HG03457 (cell line): ENCODE measurements around the gene TRIM8.
"Not testable (repeated sequence)": the region's sequence is repeated elsewhere in the genome, so short reads cannot be mapped to it uniquely, and the experiment has no call there.

ENCODE experiments used
- ATAC-seq: cut with Tn5 transposase; IDR thresholded peaks from one replicate; pipeline ENCODE4 v1.9.1; 2021; ENCODE audit warnings: moderate number of reproducible peaks; ENCODE audit not compliant: unreplicated experiment

TRIM8 gene

DNA sequence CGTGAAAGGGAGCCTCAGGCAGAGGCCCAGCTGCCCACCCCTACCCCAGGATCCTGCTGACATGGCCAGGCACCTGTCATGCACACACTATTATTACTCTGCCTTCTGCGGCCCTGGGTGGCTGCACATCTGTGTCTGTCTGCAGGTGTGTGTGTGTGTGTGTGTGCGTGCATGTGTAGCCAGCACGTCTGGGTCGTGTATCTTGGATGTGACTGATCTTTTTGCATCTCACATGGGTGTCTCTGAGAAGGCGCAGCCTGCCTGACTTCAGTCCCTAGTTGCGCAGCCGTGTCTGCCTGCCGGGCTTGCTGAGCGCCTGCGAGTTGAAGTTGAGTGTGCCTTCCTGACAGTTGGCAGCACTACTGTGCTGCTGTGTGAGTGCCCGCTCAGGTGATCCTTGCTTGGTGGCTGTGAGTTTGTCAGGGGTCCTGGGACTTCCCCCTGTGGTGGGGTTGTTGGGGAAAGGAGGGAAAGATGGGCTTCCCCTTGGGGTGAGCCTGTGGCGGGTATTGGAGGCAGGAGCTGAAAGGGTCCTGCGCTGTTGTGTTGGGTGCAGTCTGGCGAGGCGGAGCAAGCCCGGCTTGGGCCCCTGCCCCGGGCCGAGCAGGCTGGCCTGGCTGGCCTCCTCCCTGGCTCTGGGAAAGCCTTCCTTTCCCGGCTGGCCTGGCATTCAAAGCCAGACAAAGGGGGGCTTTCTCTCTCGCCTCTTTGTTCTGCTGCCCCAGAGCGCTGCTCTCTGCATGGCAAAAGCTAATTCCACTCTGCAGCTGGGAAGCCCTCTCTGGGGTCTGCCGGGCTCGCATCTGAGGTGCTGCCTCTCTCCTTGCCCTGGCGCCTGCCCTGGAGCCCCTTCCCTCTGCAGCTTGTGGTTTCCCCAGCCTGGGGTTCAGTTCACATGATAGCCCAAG lies 4.9 kb downstream of the TRIM8 start:
- ATAC-seq = no peak

DNA sequence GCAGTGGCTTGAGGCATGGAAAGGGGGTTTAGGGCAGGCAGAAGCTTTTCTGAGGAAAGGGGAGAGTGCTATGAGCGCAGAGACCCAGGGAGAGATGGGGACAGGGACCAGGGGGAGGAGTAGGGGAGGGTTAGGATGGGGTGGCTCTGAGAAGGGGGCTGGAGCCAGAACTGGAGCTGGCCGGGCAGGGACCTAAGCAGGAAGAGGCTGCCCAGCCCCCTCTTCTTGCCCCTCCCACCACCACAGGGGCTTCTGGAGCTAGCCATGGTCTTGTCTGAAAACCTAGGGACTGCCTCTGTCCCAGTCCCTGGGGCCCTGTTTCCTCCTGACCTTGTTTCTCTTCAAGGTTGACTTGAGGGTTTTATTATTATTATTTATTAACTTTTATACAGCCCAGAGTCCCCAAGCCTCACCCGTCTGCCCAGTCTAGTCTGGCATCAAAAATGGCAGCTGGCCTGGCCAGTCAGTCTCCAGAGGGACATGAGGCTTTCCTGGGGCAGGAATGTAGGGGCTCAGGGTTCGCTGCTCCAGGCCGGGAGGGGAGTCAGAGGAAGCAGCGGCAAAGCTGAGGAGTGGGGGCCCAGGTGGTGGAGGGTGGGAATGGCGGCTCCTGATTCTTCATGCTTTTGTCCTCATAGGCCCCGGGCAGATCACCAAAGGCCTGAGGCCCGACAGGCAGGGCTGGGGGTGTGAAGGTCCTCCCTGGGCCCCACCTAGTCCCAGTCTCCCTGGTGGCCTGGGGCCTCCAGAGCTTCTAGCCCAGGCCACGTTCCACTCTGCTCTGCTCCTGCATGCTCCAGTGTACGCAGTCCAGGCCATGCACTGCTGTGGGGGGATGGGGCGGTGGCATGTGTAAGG lies 5.7 kb downstream of the TRIM8 start:
- ATAC-seq = no peak

DNA sequence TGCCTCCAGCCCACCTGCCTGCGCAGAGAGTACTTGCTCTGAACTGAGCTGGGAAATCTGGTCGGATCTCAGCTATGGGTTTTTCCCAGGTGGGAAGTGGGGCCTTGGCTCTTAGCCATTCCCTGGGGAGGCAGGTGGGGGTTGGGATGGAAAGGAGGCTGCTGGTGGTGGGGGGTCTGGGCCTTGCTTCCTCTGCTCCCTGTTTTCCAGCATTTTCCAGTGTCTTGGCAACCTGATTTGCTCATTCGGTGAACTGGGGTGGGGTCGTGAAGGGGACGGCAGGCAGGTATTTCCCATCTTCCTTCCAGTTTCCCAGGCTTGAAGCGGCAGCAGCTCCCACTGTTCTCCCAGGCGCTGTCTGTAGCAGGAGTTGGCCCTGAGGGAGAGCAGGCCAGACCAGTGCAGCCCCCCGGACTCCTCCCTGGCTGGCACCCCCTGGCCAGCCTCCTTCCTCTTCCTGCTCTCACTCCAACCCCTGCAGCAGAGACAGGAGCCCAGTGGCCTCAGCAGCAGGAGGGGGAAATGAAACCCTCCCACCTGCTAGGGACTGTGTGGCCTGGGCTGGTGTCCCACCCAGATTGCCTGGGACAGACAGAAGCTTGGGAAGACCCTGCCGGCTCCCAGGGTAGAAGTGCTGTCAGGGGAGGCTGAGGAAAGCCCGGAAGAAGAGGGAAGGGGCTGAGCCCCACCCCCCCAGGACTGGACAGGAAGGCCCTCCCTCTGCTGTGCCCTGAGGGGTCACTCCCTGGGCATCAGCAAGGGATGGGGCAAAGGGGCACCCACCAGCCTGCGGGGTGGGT lies 6.6 kb downstream of the TRIM8 start:
- ATAC-seq = no peak

DNA sequence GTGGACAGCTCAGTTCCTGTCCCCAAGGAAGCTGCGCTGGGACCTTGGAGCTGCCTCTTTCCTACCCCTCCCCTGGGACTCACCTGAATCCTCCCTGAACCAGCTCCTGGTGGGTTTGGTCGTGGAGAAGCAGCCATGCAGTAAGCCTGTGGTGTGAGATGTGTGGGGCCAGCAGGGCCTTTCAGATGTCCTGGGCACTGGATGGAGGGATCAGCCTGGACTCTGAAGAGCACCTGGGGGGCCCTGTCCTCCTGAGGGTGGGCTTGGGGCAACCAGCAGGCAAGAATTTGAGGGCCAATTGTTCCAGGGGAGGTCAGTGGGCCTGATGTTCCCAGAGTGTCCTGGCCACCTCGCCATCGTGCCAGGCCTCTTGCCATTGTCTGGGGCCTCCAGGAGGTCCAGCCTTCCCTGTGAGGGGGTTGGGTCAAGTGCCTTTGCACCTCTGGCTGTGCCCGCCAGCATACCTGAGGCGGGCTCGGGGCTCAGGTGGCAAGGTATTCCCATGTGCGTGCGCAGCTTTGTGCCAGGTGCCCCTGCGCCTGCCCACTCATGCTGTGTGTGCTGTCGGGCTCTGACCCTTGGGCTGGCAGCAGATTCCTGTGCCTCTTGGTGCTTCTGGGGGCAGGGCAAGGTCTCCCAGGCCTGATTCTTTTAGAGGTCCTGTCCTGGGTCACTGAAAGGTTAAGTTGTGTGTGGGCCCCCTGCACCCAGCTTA lies 7.3 kb downstream of the TRIM8 start:
- no peak for ATAC-seq

GRCh38 chr10:102652170-102652916 lies 8.1 kb downstream of the TRIM8 start:
- no peak for ATAC-seq

DNA sequence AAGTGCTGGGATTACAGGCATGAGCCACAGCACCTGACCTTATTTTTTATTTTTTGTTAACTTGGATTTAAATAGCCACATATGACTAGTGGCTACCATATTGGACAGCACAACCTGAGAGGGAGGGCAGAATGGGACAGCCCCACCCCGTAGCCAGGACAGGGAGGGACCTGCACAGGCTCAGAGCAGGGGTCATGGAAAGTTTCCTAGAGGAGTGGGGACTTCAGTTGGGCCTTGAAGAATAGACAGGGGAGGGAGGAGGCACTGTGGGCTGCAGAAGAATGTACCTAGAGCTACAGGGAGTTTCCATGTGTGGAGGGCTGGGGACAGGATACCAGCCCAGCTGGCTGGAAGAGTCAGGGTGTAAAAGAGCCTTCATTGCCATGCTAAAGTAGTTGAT lies 8.8 kb downstream of the TRIM8 start:
- no peak for ATAC-seq

DNA sequence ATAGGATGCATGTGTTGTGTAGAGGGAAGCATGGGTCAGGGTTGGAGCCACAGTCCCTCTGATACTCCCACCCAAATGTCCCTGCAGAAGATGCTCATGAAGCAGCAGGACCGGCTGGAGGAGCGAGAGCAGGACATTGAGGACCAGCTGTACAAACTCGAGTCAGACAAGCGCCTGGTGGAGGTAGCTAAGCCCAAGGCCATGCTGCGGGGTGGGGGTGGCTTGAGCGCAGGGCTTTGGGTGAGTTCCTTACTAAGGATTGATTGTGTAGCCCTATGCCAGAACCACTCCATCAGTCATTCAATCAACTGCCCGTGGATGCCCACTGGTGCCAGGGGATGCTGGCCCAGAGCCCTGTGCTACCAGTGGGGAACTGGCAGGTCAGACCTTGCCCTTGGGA lies 10.3 kb downstream of the TRIM8 start:
- no peak for ATAC-seq

GRCh38 chr10:102654969-102655368 lies 10.7 kb downstream of the TRIM8 start:
- no peak for ATAC-seq

- ATAC-seq = no peak
Measured at GRCh38 chr10:102656026-102656425, 11.7 kb downstream of the TRIM8 start.

DNA sequence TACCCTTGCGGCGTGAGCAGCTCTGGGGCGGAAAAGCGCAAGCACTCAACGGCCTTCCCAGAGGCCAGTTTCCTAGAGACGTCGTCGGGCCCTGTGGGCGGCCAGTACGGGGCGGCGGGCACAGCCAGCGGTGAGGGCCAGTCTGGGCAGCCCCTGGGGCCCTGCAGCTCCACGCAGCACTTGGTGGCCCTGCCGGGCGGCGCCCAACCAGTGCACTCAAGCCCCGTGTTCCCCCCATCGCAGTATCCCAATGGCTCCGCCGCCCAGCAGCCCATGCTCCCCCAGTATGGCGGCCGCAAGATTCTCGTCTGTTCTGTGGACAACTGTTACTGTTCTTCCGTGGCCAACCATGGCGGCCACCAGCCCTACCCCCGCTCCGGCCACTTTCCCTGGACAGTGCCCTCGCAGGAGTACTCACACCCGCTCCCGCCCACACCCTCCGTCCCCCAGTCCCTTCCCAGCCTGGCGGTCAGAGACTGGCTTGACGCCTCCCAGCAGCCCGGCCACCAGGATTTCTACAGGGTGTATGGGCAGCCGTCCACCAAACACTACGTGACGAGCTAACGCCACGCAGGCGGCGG lies 12.6 kb downstream of the TRIM8 start:
- ATAC-seq = no peak

DNA sequence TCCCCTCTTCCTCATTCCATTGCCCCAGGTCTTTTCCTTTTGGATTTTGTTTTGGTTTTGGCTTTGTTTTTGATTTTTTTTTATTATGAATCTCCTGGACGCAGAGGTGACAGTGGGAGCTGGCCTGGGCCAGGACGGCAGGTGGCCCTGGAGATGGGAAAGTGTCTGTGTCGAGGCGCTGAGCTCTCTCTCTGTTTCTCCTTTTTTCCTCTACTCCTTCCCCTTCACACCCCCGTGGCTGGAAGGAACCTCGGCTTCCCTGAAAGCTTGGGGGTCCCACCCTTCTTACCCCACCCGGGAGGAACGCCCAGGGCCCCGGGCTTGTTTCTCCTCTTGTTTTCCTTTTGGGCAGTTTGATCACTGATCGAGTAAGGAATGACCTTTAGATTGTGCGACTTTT lies 13.2 kb downstream of the TRIM8 start:
- no peak for ATAC-seq

GRCh38 chr10:102657984-102658724 lies 13.9 kb downstream of the TRIM8 start:
- ATAC-seq = no peak

DNA sequence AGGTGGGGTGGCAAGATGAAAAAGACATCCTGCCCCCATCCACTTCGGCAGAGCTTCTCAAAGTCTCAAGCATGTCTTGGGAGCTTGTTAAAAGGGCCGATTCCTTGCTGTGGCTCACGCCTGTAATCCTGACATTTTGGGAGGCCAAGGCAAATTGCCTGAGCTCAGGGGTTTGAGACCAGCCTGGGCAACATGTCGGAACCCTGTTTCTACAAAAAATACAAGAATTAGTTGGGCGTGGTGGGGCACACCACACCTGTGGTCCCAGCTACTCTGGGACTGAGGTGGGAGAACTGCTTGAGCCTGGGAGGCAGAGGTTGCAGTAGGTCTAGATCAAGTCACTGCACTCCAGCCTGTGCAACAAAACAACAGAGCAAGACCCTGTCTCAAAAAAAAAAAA lies 14.5 kb downstream of the TRIM8 start:
- ATAC-seq = no peak

- peak; percentile 72 for ATAC-seq
Measured at GRCh38 chr10:102660888-102661657, 16.8 kb downstream of the TRIM8 start.

- ATAC-seq = no peak
Measured at GRCh38 chr10:102661658-102662028, 17.4 kb downstream of the TRIM8 start.

DNA sequence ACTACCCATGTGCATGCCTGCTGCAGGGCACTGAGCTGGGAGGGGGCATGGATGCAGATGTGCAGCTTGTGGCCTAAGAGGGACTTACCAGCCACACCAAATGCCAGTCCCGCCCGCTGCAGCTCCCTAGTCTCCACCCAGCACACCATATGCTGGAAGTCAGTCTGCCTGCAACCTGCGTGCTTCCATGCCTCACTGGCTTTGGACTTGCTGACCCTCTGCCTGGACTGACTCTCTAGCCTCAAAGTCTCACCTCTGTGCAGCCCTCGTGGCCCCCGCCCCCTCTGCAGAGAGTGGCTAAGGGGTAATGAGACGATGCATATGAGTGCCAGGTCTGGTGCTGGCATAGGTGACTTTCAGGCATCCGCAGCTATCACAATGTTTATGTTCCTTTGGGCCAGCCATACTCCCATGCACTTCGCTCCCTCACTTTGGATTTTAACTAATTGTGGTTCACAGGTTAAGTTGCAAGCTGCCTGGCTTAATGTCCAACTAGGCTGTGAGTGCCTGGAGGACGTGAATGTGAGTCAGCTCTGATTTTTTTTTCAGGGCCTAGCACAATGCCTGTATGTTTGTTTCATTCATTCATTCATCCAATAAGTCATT lies 21.7 kb downstream of the TRIM8 start:
- no peak for ATAC-seq

DNA sequence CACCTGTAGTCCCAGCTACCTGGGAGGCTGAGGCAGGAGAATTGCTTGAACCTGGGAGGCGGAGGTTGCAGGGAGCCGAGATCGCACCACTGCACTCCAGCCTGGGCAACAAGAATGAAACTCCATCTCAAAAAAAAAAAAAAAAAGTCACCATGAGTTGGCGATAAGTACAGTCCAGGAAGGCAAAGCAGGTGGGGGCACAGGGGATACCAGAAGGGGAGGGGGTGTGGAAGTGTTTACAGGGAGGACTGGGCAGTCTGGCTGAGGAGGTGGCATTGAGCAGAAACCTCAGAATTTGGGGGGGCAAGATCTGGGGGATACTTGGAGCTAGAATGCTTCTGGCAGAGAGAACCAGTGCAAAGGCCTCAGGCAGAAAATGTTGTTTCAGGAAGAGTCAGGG lies 23.1 kb downstream of the TRIM8 start:
- ATAC-seq = not testable (repeated sequence)
